ENCODE results near the gene GLCE. TPM values are rescaled to one million over a fixed set of nuclear protein-coding genes. Genes with fewer than 3 reads are reported as not detected.

Gene GLCE
- total and polyA plus RNA-seq, 2 donors (not counting 1 experiment from before 2014, with no cell fraction given), result 21.7 to 23.9 TPM

- peaks cover 17% of the 10 kb centered on the region for H3K27me3 ChIP-seq (ENCODE audit: control insufficient read depth, insufficient read depth, low read length)
- no peak for TF ChIP-seq EZH2 (IDR thresholded peaks at IDR 0.05; ENCODE audit: low read length, missing control alignments)
- TF ChIP-seq, protein P1, sequence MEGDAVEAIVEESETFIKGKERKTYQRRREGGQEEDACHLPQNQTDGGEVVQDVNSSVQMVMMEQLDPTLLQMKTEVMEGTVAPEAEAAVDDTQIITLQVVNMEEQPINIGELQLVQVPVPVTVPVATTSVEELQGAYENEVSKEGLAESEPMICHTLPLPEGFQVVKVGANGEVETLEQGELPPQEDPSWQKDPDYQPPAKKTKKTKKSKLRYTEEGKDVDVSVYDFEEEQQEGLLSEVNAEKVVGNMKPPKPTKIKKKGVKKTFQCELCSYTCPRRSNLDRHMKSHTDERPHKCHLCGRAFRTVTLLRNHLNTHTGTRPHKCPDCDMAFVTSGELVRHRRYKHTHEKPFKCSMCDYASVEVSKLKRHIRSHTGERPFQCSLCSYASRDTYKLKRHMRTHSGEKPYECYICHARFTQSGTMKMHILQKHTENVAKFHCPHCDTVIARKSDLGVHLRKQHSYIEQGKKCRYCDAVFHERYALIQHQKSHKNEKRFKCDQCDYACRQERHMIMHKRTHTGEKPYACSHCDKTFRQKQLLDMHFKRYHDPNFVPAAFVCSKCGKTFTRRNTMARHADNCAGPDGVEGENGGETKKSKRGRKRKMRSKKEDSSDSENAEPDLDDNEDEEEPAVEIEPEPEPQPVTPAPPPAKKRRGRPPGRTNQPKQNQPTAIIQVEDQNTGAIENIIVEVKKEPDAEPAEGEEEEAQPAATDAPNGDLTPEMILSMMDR (conservative IDR thresholded peaks at IDR 0.05 in 1 of 2, IDR thresholded peaks at IDR 0.05 in 1 of 2; ENCODE audit: low read depth in 1 of 2, low read length in 2 of 2), result no peak
- H3K79me2 ChIP-seq (ENCODE audit: control insufficient read depth, insufficient read depth, low read length), result no peaks in the 10 kb centered on the region
- H4K20me1 ChIP-seq (ENCODE audit: control insufficient read depth, extremely low read depth, insufficient read depth, low read length), result no peaks in the 10 kb centered on the region
- peaks cover 3% of the 10 kb centered on the region for H3K4me1 ChIP-seq (ENCODE audit: control insufficient read depth, extremely low read depth, insufficient read depth, low read length)
- H3K4me3 ChIP-seq (replicated peaks in 1 of 4; ENCODE audit: control extremely low read depth in 1 of 4, insufficient read depth in 1 of 4, low read depth in 3 of 4, low read length in 4 of 4), result no peak overlapping the region
- H3K4me2 ChIP-seq (ENCODE audit: extremely low read depth, insufficient read depth, low read length), result no peak overlapping the region
- H3K9ac ChIP-seq (ENCODE audit: insufficient read depth, low read length), result no peak overlapping the region
- no peaks in the 10 kb centered on the region for H3K36me3 ChIP-seq (ENCODE audit: control insufficient read depth, insufficient read depth, low read length)
- no peak overlapping the region for H3K27ac ChIP-seq (ENCODE audit: insufficient read depth, low read length)
- no peak overlapping the region for H2AFZ ChIP-seq (ENCODE audit: low read length)
- no peak for DNase-seq (ENCODE audit: low read depth in 2 of 2)
- H3K9me3 ChIP-seq (ENCODE audit: control insufficient read depth, insufficient read depth, low read depth, low read length), result no peaks in the 10 kb centered on the region
These were observed 11.3 kb upstream of the GLCE start for GRCh38 chr15:69149163-69149562.

GRCh38 chr15:69149803-69150202 lies 10.6 kb upstream of the GLCE start:
- no peak overlapping the region for H3K4me2 ChIP-seq (ENCODE audit: extremely low read depth, insufficient read depth, low read length)

DNA sequence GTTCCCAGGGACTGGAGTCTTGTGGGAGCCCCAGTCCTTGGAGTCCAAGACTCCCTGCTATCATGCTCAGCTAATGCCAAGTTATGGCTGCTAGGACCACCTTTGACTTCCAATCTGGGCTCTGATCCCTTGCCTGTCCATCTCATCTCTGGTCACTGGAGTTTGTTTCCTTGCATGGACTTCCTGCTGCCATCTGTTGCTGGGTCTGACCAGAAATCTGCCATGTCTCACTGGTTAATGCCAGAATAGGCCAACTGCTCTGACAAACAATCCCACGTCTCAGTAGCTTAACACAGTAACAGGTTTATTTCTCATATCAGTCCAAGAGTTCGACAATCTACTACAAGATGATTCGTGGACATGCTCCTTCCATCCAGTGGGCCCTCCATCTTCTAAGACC lies 10.1 kb upstream of the GLCE start:
- Histone ChIP-seq H3K4me3 (replicated peaks in 1 of 4; ENCODE audit: control extremely low read depth in 1 of 4, insufficient read depth in 1 of 4, low read depth in 3 of 4, low read length in 4 of 4) (no peak overlapping the region), H3K9me3 (ENCODE audit: control insufficient read depth, insufficient read depth, low read depth, low read length) (no peaks in the 10 kb centered on the region), H2AFZ (ENCODE audit: low read length) (no peak overlapping the region), H4K20me1 (ENCODE audit: control insufficient read depth, extremely low read depth, insufficient read depth, low read length) (no peaks in the 10 kb centered on the region), H3K9ac (ENCODE audit: insufficient read depth, low read length) (no peak overlapping the region), H3K27ac (ENCODE audit: insufficient read depth, low read length) (no peak overlapping the region), H3K4me1 (ENCODE audit: control insufficient read depth, extremely low read depth, insufficient read depth, low read length) (peaks cover 6% of the 10 kb centered on the region), H3K27me3 (ENCODE audit: control insufficient read depth, insufficient read depth, low read length) (peaks cover 11% of the 10 kb centered on the region), H3K79me2 (ENCODE audit: control insufficient read depth, insufficient read depth, low read length) (no peaks in the 10 kb centered on the region), H3K36me3 (ENCODE audit: control insufficient read depth, insufficient read depth, low read length) (no peaks in the 10 kb centered on the region), H3K4me2 (ENCODE audit: extremely low read depth, insufficient read depth, low read length) (no peak overlapping the region)
- no peak for DNase-seq (ENCODE audit: low read depth in 2 of 2)
- TF ChIP-seq, protein P1 (conservative IDR thresholded peaks at IDR 0.05 in 1 of 2, IDR thresholded peaks at IDR 0.05 in 1 of 2; ENCODE audit: low read depth in 1 of 2, low read length in 2 of 2), result no peak
- TF ChIP-seq EZH2 (IDR thresholded peaks at IDR 0.05; ENCODE audit: low read length, missing control alignments), result no peak

More at GRCh38 chr15:69149803-69150202, 10.6 kb upstream of the GLCE start:
- no peaks in the 10 kb centered on the region for H4K20me1 ChIP-seq (ENCODE audit: control insufficient read depth, extremely low read depth, insufficient read depth, low read length)
- no peak overlapping the region for H3K4me3 ChIP-seq (replicated peaks in 1 of 4; ENCODE audit: control extremely low read depth in 1 of 4, insufficient read depth in 1 of 4, low read depth in 3 of 4, low read length in 4 of 4)
- TF ChIP-seq, protein P1 (conservative IDR thresholded peaks at IDR 0.05 in 1 of 2, IDR thresholded peaks at IDR 0.05 in 1 of 2; ENCODE audit: low read depth in 1 of 2, low read length in 2 of 2), result no peak
- TF ChIP-seq EZH2 (IDR thresholded peaks at IDR 0.05; ENCODE audit: low read length, missing control alignments), result no peak
- DNase-seq (ENCODE audit: low read depth in 2 of 2), result no peak
- H2AFZ ChIP-seq (ENCODE audit: low read length), result no peak overlapping the region
- H3K9ac ChIP-seq (ENCODE audit: insufficient read depth, low read length), result no peak overlapping the region
- H3K27ac ChIP-seq (ENCODE audit: insufficient read depth, low read length), result no peak overlapping the region
- peaks cover 6% of the 10 kb centered on the region for H3K4me1 ChIP-seq (ENCODE audit: control insufficient read depth, extremely low read depth, insufficient read depth, low read length)
- H3K27me3 ChIP-seq (ENCODE audit: control insufficient read depth, insufficient read depth, low read length), result peaks cover 11% of the 10 kb centered on the region
- no peaks in the 10 kb centered on the region for H3K9me3 ChIP-seq (ENCODE audit: control insufficient read depth, insufficient read depth, low read depth, low read length)
- no peaks in the 10 kb centered on the region for H3K79me2 ChIP-seq (ENCODE audit: control insufficient read depth, insufficient read depth, low read length)
- H3K36me3 ChIP-seq (ENCODE audit: control insufficient read depth, insufficient read depth, low read length), result no peaks in the 10 kb centered on the region

All from fibroblast of lung (primary cell).